HG02885 (cell line): Measurements from ENCODE around the gene NKIRAS1.
"Not testable (repeated sequence)": the region's sequence is repeated elsewhere in the genome, so short reads cannot be mapped to it uniquely, and the experiment has no call there.

Source experiments
- ATAC-seq: cut with Tn5 transposase; IDR thresholded peaks from one replicate; pipeline ENCODE4 v1.9.1; 2021; ENCODE audit warnings: mild to moderate bottlenecking; ENCODE audit not compliant: unreplicated experiment, poor library complexity

NKIRAS1 gene

DNA sequence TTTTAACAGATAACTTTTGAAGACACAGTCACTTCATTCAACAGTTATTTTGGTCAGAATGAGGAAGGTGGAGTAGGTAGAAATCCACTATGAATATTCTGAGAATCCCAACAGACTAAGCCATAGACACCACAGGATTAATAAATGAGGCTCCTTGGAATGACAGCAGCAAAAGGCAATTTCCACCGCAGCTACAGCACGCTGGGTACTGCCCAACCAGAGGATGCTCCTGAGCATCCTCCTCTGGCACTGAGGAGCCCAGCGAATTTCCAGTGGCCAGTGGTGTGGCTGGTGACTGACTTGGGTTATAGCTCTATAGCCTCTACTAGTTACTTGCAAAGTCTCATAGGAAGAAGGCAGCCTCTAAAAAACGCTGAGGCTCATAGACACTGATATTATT, 24.6 kb upstream of the NKIRAS1 start:
- no peak for ATAC-seq

DNA sequence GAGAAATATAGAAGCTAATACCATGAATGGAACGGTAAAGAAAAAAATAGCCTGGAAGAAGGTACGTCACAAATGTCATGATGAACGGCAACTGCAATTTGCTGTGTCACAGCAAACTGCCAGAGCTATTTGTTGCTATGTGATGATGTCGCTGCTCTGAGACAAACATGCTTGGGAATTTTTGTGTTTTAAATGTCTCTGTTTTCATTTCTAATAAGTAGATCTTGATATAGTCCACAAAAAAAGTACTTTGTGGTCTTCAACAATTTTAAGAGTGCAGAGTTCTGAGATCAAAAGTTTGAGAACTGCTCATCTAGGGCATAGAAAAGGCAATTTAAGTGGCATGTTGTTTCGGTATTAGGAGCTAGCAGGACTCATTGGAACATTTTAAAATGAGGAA, 24.0 kb upstream of the NKIRAS1 start:
- ATAC-seq = no peak

DNA sequence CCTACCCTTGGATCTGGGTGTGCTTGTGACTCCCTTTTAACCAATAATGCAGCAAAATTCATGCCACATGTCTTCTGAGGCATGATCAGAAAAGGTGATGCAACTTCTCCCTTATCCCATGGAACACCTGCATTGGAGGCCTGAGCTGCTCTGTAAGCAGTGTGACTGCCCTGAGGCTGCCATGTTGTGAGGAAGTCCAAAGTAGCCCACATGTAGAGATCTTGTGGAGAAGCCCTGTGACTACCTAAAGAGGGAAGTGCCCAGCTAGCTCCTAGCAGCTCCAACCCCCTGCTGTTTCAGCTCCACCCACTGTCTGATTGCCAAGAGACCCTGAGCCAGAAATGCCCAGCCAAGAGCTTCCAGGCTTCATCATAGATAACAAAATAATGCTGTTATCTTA, 21.9 kb upstream of the NKIRAS1 start:
- no peak for ATAC-seq

DNA sequence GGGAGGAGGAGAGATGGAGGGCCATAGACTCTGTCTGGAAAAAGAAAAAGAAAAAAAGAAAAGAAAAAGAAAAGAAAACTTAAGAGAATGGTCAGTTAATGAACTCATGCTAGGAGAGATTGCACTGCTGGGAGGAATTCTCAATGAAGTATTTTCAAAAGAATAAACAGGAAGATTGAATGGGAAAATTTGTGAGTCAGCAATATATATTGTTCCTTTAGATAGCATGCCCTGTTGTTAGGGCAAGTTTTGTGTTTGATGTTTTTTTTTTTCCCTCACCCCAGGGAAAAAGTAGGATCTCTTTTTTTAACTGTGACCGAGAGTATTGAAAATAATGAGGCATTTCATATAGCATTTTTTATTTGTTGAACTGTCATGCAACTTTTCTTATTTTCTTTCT, 20.5 kb upstream of the NKIRAS1 start:
- ATAC-seq = no peak

DNA sequence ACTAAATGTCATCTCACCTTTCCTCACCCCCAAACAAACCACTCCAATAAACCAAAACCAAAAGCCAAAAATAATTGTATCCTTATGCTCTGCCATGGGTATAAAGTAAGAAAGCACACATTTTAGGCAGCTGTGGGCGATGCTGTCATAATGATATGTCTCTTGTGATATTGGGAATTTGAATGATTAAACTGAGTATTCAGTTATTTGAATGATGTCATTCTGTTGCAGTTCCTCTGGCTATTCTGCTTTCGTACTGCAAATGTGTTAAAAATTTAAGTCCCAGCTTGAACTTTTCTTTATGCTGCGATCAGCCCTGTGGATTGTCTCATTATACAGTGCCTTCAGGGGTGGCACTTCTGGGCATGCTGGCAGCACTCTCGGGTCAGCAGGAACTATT, 17.5 kb upstream of the NKIRAS1 start:
- no peak for ATAC-seq

DNA sequence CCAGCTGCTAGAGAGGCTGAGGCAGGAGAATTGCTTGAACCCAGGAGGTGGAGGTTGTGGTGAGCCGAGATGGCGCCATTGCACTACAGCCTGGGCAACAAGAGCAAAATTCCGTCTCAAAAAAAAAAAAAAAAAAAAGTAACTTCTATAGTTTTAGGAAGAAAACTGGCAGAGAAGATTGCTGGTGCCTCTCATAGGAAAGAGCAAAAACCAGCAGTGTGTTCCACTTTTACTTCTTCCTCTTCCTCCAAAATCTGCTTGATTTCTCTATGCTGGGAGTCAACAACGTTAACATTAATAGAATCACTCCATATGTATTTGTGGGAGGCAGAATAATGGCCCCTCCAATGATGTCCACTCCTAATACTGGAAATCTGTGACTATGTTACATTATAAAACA, 15.8 kb upstream of the NKIRAS1 start:
- ATAC-seq = no peak

DNA sequence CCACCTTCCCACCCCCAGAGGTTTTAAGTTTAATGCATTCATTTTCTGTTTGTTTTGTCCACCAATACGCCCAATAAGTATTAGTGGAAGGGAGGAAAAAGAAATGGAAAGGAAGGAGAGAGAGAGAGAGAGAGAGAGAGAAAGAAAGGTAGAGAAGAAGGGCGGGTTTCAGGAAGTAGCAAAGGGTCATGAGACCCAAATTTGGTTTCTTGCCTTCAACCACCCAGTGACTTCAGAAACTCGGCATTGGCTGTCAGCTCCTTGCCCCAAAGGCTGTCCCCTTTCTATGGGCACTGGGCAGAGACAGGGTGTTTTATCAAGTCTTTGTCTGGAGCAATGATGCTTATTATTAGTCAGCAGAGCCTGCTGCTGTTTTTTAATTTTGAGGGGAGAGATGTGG, 14.8 kb upstream of the NKIRAS1 start:
- ATAC-seq = no peak

DNA sequence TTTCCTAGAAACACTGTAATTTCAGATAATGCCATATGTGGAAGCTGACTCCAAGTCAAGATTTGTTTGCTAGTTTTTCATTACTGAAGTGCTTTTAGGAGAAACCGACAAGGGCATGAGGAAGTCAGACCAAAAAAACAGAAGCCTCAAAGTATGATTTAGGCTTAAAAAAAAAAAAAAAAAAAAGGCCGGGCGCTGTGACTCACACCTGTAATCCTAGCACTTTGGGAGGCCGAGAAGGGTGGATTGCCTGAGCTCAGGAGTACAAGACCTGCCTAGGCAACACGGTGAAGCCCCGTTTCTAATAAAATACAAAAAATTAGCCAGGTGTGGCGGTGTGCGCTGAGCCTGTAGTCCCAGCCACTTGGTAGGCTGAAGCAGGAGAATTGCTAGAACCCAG, 11.7 kb upstream of the NKIRAS1 start:
- no peak for ATAC-seq

DNA sequence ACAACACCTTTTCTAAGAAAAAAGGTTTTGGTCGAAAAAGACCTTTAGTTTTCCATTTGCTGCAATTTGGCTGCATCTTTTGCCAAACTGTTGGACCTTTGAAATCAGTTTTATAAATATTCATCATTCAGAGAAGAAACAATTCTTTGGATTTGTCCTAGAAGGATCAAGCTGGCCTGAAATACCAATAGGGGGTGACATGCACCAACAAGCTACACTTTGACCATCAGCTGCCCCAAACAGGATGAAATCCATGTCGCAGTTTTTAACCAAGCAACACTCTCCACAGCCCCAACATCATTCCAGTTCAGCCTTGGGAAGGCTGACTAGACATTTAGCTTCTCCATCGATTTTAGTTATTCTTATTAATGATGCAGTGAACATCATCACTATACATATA, 9.9 kb upstream of the NKIRAS1 start:
- no peak for ATAC-seq

DNA sequence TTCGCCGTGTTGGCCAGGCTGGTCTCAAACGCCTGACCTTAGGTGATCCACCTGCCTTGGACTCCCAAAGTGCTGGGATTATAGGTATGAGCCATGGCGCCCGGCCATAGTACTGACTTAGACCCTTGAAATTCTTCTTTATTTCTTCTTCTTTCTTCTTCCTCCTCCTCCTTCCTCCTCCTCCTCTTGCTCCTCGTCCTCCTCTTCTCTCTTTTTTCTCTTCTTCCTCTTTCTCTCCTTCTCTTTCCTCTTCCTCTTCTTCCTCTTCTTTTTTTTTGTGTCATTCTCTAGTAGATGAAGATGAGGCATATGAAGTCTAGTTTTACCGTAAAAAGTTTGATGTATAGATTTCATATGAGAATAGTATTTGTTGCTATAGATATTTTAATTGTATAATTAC, 9.5 kb upstream of the NKIRAS1 start:
- no peak for ATAC-seq

DNA sequence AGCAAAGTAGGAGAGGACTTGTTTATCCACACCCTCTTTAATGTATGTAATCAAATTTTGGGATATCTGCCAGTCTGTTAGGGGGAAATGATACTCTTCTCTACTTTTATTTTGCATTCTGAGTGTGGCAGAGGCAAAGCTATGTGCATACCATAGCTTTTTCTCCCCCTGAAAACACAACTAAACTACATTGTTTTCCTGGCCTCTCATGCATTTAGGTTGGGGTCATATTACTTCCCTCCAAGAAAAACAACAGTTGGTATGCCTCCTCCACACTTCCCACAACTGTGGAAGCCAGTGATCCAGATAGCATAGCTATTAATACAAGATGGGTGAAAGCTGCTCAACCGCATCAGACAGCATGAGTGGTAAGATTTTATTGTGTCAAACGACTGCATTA, 7.0 kb upstream of the NKIRAS1 start:
- ATAC-seq = no peak

DNA sequence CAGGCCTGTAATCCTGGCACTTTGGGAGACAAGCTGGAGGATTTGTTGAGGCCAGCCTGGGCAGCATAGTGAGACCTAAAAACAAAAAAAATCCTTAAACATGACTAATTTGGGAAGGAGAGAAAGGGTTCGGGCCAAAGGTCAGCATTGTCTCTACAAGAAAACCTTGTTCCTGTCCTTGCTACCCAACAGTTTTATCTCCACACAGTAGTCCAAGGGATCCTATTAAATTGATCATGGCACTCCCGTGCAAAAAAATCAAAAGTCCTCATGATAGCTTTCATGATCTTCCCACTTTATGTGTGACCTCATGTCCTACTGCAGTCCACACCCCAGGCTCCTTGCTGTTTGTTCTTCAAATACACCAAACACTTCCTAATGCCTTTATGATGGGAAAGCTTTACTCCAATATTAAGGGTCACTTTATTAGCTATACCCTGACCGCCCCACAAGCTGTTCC, 4.3 kb upstream of the NKIRAS1 start:
- no peak for ATAC-seq

DNA sequence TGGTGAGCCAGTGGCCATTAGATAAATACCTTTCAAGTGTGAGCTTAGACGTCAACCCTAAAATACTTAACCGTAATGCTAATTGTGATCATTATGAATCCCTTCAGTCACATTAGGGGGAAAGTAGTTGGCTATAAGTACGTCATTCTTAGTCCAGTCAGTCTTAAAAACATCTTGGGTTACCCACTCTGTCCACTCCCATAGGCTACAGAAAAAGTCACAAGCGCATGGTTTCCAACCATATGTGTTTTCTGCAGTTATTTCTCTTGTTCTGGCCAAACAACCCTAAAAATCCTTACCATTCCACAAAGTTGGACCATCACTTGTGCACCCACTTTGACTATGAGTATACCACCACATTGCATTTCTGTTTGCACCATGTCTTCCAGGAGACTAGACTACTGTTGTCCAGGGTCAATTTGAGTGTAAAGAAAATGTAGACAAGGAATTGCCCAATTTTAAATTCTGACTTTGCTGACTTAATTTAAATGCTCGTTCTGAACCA, 3.4 kb upstream of the NKIRAS1 start:
- ATAC-seq = no peak

DNA sequence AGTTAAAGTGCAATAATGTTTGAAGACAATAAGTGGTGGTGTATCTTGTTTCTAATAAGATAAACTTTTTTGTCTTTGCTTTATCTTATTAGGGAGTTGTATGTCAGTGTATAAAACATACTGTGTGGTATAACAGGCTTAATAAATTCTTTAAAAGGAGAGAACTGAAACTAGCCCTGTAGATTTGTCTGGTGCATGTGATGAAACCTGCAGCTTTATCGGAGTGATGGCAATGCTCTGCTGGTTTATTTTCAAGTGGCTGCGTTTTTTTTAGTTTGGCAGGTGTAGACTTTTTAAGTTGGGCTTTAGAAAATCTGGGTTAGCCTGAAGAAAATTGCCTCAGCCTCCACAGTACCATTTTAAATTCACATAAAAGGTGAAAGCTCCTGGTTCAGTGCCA, 2.8 kb upstream of the NKIRAS1 start:
- ATAC-seq = no peak

DNA sequence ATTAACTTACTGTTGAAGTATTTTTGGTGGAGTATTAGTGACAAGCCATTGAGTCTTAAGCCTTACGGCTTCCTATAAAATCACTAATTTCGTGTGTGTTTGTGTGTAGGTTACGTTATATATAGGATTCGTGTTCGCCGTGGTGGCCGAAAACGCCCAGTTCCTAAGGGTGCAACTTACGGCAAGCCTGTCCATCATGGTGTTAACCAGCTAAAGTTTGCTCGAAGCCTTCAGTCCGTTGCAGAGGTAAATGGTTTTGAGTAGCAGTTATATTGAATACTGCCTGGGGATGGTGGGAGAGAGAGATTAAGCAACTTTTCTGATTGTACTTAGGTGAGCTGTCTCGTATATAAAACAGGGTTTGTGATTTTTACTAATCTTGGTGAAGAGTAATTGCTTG, 1.5 kb upstream of the NKIRAS1 start:
- not testable (repeated sequence) for ATAC-seq

DNA sequence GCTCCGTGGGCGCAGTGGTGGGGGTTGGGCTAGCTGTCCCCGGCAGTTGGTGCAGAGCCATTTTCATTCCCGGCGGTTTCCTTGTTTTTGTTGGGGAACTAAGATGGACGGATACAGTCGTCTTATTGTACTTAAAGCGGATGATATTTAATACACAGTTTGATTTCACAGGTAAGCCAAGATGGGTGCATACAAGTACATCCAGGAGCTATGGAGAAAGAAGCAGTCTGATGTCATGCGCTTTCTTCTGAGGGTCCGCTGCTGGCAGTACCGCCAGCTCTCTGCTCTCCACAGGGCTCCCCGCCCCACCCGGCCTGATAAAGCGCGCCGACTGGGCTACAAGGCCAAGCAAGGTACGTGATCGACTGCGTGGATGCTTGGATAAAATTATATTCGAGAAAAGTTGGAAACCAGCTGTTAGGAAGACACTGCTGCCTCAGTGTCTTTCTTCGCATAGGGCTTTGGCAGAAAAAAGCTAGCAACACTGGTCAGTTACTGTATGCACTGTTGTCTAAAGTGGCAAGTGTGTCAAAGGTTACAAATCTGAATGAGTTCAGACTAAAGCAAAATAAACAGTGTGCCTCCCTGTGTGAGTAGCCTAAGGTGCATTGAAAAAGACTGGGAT, 1.0 kb upstream of the NKIRAS1 start:
- not testable (repeated sequence) for ATAC-seq

DNA sequence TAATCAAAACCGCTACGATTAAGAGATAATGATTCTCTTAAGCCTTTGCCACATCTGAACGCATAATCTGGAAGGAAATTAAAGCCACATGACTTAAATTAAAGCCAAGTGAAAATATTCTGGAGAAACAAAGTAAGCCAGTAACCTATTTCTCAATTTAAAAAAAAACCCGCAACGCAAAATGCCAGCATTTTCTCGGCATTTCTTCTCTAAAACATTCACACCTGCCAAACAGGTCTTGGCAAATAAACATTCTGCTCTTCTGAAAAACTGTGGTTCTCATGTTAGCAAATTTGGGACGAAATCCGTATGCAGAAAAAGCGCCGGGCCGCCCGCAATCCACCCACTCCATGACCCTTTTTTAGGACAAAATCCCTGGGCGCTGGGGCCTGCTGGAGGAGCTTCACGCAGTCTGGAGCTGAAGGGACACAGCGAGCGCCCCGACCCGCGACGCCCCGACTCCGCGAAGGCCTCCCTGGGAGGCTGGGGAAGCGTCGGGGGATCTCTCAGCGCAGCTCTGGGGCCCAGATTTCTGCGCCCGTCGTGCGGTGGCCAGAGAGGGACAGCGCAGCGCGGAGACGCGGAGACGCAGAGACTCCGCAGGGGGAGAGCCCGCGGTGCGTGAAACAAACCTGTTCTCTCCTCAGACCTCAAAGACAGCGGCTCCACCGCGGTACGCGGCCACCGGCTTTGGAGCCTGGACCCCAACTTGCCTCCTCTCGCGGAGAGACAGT, 471 bp downstream of the NKIRAS1 start:
- ATAC-seq = peak; percentile 42

DNA sequence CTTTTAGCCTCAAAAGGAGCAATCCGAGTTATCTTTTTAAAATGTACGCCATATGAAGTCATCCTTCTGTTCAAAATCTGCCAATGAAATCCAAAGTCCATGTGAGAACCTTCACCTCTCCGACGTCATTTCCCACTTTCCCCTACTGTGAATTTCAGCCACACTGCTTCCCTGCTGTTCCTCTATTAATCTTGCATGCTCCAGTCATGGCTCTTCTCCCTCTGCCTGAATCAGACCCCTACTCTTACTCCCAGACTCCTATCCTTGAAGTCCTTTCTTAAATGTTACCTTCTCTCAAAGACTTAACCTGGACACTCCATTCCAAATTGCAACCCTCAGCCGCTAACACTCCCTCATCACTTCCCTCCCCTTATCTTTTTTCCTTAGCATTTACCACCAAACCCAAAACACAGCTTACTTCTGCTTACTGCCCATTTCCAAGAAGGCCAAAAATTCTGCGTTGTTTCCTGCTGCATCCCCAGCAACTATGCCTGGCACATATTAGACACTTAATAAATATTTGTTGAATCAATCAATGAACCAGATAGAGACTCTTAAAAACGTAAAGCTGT, 1.2 kb downstream of the NKIRAS1 start:
- no peak for ATAC-seq

DNA sequence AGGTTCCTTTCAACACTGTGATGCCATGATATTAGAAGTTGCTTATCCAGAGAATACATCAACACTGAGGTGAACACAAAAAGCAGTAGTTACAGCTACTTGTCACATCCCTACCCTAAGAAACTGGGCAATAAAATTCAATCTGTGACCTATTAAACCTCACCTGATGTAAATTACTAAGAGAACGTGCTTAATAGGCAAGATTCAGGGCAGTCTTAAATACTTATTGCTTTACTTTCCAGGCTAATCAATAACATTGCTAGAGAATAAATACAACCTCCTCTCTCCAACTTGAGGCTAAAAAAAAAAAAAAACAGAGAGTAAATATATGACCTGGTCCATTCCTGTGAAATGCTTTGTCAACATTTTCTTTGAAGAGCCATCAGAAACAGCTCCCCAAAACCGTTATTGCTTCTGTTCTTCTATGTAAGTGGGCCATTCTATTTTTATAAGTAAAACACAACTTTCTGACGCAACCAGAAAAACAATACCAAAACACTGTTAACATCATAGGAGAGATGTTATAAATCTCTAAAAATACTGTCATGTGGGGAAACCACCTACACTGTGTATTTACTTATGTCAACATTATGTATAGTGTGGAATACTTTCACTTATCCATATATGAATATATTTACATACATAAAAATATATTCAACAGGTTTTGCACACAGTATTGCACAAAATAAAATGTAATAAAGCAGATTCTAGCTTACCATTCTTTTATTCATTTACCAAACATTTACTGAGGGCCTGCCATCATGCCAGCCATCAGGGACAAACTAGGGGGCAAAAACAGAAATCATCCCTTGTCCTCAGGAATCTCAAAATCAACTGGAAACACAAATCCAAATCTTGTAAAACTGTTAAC, 2.7 kb downstream of the NKIRAS1 start:
- ATAC-seq = peak; percentile 24

DNA sequence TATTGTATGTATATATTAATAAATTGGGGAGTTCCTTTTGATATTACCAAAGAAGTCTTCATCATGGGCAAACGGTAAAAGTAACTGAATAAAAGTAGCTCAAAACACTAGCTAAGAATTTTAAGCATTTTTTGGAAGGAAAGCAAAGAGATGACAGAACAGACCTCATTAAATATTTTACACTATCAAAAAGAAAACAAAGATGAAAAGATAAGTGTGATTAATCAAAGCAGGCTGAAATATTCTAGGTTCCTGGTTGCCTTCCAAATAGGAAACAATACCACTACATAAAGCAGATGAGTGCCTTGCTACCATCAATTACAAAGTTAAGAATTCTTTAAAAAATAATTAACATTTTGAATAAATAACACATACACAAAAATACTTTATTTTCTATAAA, 3.6 kb downstream of the NKIRAS1 start:
- no peak for ATAC-seq

DNA sequence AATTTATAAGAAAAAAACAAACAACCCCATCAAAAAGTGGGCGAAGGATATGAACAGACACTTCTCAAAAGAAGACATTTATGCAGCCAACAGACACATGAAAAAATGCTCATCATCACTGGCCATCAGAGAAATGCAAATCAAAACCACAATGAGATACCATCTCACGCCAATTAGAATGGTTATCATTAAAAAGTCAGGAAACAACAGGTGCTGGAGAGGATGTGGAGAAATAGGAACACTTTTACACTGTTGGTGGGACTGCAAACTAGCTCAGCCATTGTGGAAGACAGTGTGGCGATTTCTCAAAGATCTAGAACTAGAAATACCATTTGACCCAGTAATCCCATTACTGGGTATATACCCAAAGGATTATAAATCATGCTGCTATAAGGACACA, 4.5 kb downstream of the NKIRAS1 start:
- not testable (repeated sequence) for ATAC-seq
